22Rv1 (cell line): ENCODE measurements around the gene DDX19B.

Experiments used
- H3K27ac ChIP-seq: fragments of 450-650 bp; 2 replicates; pipeline ENCODE4 v1.5.1; 2017
- ZFX ChIP-seq: fragments of 450-650 bp; IDR thresholded peaks from 2 replicates; pipeline ENCODE4 v1.6.1; 2017; ENCODE audit warnings: antibody characterized with exemption, borderline replicate concordance
- TF ChIP-seq, protein P1 (sequence below): fragments of 450-650 bp; IDR thresholded peaks from 2 replicates; pipeline ENCODE4 v1.5.1; 2017; ENCODE audit warnings: mild to moderate bottlenecking

The DDX19B gene

DNA sequence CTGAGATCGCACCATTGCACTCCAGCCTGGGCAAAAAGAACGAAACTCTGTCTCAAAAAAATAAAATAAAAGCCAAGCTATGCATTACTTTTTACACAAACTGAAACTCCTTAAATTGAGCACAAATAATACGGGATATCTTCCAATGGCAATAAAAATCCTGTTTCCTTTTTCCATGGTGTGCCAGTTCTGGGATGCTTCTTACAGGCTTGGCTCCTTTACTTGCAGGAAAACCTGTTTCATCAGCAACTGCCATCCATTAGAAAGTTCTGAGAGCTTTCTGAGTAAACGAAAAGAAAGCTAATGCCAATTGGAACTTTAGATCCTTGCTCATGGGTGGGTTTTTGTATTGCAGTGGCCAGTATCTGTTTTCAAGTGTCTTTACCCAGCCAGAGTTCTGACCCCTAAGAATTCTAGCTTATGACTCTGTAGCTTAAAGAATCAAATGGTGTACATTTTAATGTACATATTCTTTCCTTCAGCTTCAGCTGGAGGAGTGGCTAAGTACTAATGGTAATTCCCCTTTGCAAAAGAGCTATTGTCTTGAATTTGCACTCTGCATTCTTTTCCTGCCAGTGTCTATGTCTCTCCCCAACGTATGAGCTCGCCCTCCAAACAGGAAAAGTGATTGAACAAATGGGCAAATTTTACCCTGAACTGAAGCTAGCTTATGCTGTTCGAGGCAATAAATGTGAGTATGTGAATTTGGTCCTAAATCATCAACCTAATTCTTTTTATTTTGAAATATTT lies 26.2 kb downstream of the DDX19B start:
- no peak overlapping the region for H3K27ac ChIP-seq
- TF ChIP-seq ZFX: no peak
- TF ChIP-seq, protein P1, sequence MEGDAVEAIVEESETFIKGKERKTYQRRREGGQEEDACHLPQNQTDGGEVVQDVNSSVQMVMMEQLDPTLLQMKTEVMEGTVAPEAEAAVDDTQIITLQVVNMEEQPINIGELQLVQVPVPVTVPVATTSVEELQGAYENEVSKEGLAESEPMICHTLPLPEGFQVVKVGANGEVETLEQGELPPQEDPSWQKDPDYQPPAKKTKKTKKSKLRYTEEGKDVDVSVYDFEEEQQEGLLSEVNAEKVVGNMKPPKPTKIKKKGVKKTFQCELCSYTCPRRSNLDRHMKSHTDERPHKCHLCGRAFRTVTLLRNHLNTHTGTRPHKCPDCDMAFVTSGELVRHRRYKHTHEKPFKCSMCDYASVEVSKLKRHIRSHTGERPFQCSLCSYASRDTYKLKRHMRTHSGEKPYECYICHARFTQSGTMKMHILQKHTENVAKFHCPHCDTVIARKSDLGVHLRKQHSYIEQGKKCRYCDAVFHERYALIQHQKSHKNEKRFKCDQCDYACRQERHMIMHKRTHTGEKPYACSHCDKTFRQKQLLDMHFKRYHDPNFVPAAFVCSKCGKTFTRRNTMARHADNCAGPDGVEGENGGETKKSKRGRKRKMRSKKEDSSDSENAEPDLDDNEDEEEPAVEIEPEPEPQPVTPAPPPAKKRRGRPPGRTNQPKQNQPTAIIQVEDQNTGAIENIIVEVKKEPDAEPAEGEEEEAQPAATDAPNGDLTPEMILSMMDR: no peak

DNA sequence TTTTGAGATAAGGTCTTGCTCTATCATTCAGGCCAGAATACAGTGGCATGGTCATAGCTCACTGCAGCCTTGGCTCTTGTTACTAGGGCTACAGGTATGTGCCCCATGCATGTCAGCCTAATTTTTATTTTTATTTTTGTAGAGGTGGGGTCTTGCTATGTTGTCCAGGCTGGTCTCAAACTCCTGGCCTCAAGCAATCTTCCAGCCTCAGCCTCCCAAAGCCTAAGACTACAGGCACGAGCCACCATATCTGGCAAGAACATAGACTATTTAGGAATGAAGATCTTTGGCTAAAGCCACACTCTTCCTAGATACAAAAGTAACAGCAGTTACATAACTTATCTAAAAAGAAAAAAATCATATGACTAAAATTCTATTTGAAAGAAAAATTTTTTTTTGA lies 32.1 kb downstream of the DDX19B start:
- H3K27ac ChIP-seq: no peak overlapping the region
- TF ChIP-seq ZFX: no peak
- TF ChIP-seq, protein P1: no peak

DNA sequence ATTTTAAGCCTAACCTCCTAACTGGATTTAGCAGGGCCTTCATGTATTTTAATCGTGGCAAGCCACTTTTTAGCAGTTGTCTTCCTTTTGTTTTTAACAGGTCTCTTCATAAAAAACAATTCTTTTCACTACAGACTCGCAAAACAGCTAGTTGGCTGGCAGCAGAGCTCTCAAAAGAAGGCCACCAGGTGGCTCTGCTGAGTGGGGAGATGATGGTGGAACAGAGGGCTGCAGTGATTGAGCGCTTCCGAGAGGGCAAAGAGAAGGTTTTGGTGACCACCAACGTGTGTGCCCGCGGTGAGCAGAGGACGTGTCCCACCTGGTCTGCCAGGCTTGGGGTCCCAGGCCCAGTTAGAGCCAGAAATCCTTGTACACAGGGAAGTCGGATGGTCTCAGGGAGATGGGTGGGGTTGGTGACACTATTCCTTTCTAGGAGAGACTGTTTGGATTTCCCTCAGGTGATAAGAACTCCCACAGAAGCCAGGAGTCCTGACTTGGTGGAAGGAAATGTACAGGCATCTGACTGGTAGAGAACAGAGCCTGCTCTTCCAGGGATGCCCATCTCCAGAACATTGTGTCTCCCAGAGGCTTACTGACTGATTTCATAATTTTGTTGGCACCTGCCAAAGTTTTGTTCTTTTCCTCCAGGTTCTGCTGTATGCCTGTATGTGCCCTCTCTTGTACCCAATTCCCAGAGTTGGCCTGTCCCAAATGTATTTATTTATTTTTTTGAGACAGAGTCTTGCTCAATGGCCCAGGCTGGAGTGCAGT lies 32.8 kb downstream of the DDX19B start:
- H3K27ac ChIP-seq: no peak overlapping the region
- TF ChIP-seq, protein P1: peak; percentile 78
- no peak for TF ChIP-seq ZFX

DNA sequence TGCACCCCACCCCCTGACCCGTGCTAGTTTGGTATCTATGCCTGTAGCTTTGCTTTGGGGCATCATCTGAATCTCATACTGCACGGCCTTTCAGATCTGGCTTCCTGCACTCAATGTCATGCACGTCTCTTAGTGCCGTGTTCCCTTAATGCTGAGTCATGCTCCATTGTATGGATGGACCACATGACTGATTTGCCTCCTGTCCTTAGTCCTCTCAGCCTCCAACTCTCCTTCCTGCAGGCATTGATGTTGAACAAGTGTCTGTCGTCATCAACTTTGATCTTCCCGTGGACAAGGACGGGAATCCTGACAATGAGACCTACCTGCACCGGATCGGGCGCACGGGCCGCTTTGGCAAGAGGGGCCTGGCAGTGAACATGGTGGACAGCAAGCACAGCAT lies 33.7 kb downstream of the DDX19B start:
- 0 out of 2 replicates have a peak overlapping the region, but pooled peaks have one; percentile 4 for H3K27ac ChIP-seq

DNA sequence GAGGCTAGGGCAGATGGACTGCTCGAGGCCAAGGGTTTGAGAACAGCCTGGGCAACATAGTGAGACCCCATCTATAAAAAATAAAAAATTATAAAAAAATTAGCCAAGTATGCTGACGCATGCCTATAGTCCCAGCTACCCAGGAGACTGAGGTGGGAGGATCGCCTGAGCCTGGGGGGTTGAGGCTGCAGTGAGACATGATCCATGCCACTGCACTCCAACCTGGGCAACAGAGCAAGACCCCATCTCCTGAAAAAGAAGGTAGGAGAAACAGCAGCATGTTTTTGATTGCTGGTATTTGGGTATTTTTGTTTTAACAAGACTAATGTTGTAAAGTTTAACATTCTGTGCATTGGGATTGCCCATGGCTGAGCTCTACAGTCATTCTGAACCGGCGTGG lies 38.8 kb downstream of the DDX19B start:
- TF ChIP-seq ZFX: no peak
- TF ChIP-seq, protein P1: no peak
- H3K27ac ChIP-seq: no peak overlapping the region

DNA sequence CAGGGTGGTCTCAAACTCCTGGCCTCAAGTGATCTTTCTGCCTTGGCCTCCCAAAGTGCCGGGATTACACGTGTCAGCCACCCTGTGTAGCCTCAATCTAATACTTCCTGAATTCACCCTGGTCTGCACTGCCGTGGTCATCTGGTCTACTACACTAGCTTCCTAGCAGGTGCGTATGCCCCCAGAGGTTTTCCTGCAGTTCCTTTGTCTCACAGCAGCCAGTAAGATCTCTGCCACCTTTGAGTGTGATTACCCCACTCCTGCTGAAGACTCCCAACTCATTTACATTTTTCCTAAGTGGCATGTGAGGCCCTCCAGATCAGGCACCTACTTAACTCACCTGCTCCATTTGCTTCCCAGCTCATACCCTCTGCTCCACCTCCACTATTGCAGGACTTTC lies 42.6 kb downstream of the DDX19B start:
- no peak for TF ChIP-seq ZFX
- no peak overlapping the region for H3K27ac ChIP-seq

DNA sequence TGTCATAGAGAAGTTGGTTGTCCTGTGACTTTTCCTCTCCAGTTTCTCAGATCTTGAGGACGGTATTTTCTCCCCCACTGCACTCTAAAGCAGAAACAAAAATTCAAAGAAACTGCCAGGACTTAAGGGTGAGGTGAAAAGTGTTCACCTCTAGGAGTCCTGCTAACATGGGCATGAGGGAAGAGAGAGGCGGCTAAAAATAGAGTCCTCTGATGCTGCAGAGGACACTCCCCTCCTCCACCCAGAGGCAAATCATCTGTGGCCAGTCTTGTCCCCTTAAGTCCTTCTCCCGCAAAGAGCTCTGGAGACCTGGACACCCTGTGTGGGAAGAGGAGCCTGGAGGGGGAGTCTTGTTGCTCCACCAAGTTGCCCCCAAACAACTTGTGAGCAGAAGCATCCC lies 43.0 kb downstream of the DDX19B start:
- no peak for TF ChIP-seq ZFX
- TF ChIP-seq, protein P1: no peak
- H3K27ac ChIP-seq: no peak overlapping the region

DNA sequence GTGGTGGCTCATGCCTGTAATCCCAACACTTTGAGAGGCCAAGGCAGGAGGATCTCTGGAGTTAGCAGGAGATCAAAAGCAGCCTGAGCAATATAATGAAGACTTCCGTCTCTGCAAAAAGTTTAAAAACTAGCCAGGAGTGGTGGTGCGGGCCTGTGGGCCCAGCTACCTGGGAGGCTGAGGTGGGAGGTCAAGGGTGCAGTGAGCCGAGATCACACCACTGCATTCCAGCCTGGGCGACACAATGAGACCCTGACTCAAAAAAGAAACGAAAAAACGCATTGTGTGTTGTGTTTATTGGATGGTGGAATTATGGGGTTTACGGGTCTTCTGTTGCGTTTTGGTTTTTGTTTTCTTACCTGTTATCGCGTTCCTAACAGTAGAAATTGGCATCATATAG lies 46.9 kb downstream of the DDX19B start:
- H3K27ac ChIP-seq: peak overlapping the region; percentile 81

More for the DNA sequence above, 46.9 kb downstream of the DDX19B start:
- TF ChIP-seq, protein P1: no peak
- no peak for TF ChIP-seq ZFX
